Activated B cell treated with CpG ODN at 0.5 μM for 24 hours (primary cell): ENCODE data around the gene SKP1. TPM values are rescaled to one million over a fixed set of nuclear protein-coding genes. Genes with fewer than 3 reads are reported as not detected.
A peak's percentile ranks its signal among the peaks of the same experiment; 100 is the strongest.

Source experiments
- ATAC-seq: fragments of 200-7000 bp; cut with Tn5 transposase; one replicate; pipeline ENCODE4 v1.10.0; 2021; ENCODE audit warnings: low read depth, mild to moderate bottlenecking, moderate library complexity
- CTCF ChIA-PET: fragments of 350-600 bp; sonication (Branson Sonifier 250); formaldehyde crosslinking; loops from one replicate; lab custom pipeline; 2021; ENCODE audit warnings: antibody characterized with exemption; lab: Charles Lee
- POLR2A ChIA-PET: fragments of 350-600 bp; sonication (Branson Sonifier 250); formaldehyde crosslinking; loops from one replicate; lab custom pipeline; 2021; ENCODE audit warnings: antibody characterized with exemption; lab: Charles Lee
- DNase-seq: peaks from one replicate; pipeline ENCODE4 v3.0.0; 2022
- H3K27ac Mint-ChIP-seq: one replicate; pipeline ENCODE4 v1.8.0; 2020; ENCODE audit warnings: mixed read lengths
- H3K27me3 Mint-ChIP-seq: one replicate; pipeline ENCODE4 v1.8.0; 2021; ENCODE audit warnings: mixed read lengths
- H3K36me3 Mint-ChIP-seq: one replicate; pipeline ENCODE4 v1.8.0; 2021; ENCODE audit warnings: low read depth, mixed read lengths
- H3K4me1 Mint-ChIP-seq: one replicate; pipeline ENCODE4 v1.8.0; 2021; ENCODE audit warnings: mixed read lengths
- H3K4me3 Mint-ChIP-seq: one replicate; pipeline ENCODE4 v1.8.0; 2020; ENCODE audit warnings: mild to moderate bottlenecking, mixed read lengths
- H3K9me3 Mint-ChIP-seq: one replicate; pipeline ENCODE4 v1.8.0; 2020; ENCODE audit warnings: mixed read lengths
- intact Hi-C: fragments of 100-400 bp; cut with micrococcal nuclease; formaldehyde crosslinking; loops from one replicate; pipeline ENCODE4 v1.15.1; 2024
- total RNA-seq: library from RNA; stranded (reverse); gene quantifications from 2 replicates; pipeline ENCODE4 v1.2.3, GENCODE V29; 2022
- TF ChIP-seq, protein P1 (sequence below): fragments of 200-600 bp; IDR thresholded peaks from one replicate; pipeline ENCODE4 v1.8.0; 2022; ENCODE audit warnings: antibody characterized with exemption, mild to moderate bottlenecking

The SKP1 gene
- total RNA-seq, 1 donor from 2014 or later: 211 TPM

DNA sequence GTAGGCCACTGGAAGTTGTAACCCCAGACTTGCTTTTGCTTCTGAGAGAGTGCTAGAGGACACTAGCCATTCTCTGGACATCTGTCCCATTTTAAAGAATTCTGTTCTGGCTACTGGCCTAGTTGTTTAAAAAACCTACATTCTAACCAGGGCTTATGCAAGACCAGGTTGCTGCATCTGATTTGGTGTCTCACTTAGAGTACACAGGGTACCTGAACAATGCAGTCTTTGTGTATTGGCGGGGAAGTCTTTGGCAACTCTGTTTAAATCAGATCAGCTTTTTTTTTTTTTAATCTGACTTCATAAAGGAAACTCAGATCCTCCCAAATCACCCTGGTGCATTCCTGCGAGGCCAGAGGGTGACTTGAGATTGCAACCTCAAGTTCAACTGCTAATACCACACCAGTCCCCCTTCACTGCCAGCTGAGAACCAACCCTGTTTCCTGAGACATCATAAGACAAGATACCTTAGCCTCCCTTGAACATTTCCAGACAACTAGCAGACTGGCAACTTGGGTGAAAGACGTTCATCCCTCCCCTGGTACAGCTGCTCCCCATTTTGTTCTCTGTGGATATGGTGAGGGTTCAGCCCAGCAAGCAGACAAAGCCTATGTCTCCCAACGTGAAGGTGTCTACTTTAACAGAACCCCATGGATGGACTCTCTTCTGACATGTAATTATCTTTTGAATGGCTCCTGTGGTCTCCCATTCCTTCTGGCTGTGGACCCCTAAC is 27.0 kb downstream of the SKP1 start:
- Mint-ChIP-seq H3K4me3 (no peak overlapping the region), H3K27me3 (no peaks in the 10 kb centered on the region), H3K36me3 (peaks cover 79% of the 10 kb centered on the region), H3K4me1 (peaks cover 4% of the 10 kb centered on the region), H3K9me3 (no peaks in the 10 kb centered on the region), H3K27ac (no peak overlapping the region)
- intact Hi-C loops: no loop called here
- CTCF ChIA-PET: interaction anchor here (1.5 to 23.1 kb wide), 3 partner anchors 12 to 109 kb away, joined by 4 to 502 read pairs (median 5); no protein-coding TSS in a partner anchor
- POLR2A ChIA-PET: no interaction called here
- ATAC-seq: no peak
- TF ChIP-seq, protein P1, sequence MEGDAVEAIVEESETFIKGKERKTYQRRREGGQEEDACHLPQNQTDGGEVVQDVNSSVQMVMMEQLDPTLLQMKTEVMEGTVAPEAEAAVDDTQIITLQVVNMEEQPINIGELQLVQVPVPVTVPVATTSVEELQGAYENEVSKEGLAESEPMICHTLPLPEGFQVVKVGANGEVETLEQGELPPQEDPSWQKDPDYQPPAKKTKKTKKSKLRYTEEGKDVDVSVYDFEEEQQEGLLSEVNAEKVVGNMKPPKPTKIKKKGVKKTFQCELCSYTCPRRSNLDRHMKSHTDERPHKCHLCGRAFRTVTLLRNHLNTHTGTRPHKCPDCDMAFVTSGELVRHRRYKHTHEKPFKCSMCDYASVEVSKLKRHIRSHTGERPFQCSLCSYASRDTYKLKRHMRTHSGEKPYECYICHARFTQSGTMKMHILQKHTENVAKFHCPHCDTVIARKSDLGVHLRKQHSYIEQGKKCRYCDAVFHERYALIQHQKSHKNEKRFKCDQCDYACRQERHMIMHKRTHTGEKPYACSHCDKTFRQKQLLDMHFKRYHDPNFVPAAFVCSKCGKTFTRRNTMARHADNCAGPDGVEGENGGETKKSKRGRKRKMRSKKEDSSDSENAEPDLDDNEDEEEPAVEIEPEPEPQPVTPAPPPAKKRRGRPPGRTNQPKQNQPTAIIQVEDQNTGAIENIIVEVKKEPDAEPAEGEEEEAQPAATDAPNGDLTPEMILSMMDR: no peak
- DNase-seq: no peak

DNA sequence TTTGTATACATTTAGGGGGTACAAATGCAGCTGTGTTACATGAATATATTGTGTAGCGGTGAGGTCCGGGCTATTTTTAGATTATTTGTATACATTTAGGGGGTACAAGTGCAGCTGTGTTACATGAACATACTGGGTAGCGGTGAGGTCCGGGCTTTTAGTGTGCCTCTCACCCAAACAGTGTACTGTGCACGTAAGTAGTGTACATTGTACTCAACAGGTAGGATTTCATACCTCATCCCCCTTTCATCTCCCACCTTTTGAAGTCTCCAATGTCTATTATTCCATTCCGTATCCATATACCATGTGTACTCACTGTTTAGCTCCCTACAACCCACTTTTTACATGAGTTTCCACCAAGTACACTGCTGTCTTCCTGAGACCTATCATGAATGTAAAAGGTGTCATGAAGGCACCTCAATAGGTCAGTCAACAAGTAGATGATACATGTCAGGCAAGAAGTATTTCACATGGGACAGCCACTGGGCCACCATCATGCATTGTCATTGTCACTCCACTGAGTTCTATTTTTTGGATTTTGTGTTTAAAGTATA is 27.7 kb downstream of the SKP1 start:
- CTCF ChIA-PET: interaction anchor here (1.0 to 23.1 kb wide), 2 partner anchors 9 to 108 kb away, joined by 3 to 502 read pairs; no protein-coding TSS in a partner anchor
- Mint-ChIP-seq H3K9me3 (no peaks in the 10 kb centered on the region), H3K27me3 (no peaks in the 10 kb centered on the region), H3K4me1 (peaks cover 4% of the 10 kb centered on the region), H3K36me3 (peaks cover 79% of the 10 kb centered on the region), H3K4me3 (no peak overlapping the region), H3K27ac (no peak overlapping the region)
- ATAC-seq (no peak), DNase-seq (no peak)
- intact Hi-C loops: no loop called here
- TF ChIP-seq, protein P1: no peak
- POLR2A ChIA-PET: no interaction called here

DNA sequence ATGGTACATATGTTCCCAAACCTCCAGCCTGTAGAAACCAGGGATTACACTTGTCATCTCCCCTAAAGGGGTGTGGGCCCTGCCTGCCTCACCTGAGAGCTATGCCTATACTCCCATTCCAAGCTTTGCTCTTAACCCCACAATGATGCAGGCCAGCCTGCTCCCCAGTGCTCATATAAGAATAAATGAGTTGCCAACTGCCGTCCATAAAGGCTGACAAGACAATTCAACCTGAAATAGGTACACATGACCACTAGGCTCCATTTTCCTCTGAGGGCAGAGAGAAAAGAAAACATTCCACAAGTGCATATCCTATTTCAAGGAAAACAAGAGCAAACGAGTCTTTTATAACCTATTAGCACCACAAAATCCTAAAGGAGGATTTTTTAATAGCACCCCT is 28.4 kb downstream of the SKP1 start:
- DNase-seq: no peak
- Mint-ChIP-seq H3K36me3 (peaks cover 75% of the 10 kb centered on the region), H3K9me3 (no peaks in the 10 kb centered on the region), H3K27me3 (no peaks in the 10 kb centered on the region), H3K27ac (no peak overlapping the region), H3K4me1 (peaks cover 4% of the 10 kb centered on the region), H3K4me3 (no peak overlapping the region)
- ChIA-PET CTCF (interaction anchor here (0.7 to 23.1 kb wide), 3 partner anchors 8 to 122 kb away, joined by 3 to 502 read pairs (median 3); no protein-coding TSS in a partner anchor), POLR2A (no interaction called here)
- intact Hi-C loops: no loop called here
- ATAC-seq: no peak
- TF ChIP-seq, protein P1: no peak

DNA sequence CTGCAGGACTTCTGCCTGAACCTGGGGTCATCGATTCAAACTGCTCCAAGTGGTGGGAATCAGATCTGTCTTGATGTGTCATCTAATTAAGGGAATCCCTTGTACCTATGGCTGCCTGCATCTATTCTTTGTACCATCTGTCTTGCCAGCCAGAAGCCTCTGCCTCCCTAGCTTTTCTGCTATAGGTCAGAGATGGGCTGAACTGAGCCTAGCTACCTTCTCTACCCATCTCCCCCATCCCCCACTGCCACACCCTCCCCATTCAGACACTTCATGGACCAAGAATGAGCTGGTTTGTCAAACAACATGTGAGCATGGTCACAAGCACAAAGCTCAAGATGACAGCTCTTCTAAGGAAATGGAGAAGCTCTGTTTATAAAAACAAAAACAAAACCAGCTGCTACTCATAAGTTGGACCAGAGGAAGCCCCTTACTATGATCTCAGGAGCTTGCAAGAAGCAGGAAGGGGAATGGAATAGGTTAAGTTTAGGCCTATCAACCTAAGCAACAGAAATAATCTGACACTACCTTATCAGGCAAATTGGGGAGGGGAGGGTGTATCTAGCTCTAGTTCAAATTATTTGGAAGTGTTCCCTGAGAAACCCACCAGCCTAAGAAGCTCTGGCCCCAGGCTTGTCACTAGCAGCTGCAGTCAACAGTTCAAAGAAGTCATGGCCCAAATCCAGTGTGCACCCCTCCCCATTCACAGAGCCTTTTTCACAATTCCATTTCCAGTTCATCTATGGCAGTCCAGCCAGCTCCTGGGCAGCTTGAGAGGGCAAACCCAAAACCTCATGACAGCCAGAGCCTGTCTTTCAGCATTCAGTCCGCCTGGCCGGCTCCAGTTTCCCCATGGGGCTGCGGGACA is 29.9 kb downstream of the SKP1 start:
- H3K36me3 Mint-ChIP-seq: peaks cover 73% of the 10 kb centered on the region
- H3K27ac Mint-ChIP-seq: peak overlapping the region; percentile 8
- peaks cover 4% of the 10 kb centered on the region for H3K4me1 Mint-ChIP-seq
- intact Hi-C loops: loop anchor here (1.0 kb wide), 1 partner anchor 45 kb away; no protein-coding TSS in a partner anchor
- ATAC-seq (no peak), DNase-seq (no peak)
- no peaks in the 10 kb centered on the region for H3K9me3 Mint-ChIP-seq
- TF ChIP-seq, protein P1: no peak
- CTCF ChIA-PET: interaction anchor here (0.7 to 23.1 kb wide), 13 partner anchors 9 to 769 kb away, joined by 3 to 502 read pairs (median 3); no protein-coding TSS in a partner anchor
- POLR2A ChIA-PET: interaction anchor here (0.6 to 2.4 kb wide), 4 partner anchors 22 to 1113 kb away, joined by 3 to 7 read pairs (median 3); no protein-coding TSS in a partner anchor
- H3K27me3 Mint-ChIP-seq: no peaks in the 10 kb centered on the region
- no peak overlapping the region for H3K4me3 Mint-ChIP-seq
